Measurements from ENCODE around the gene SNUPN.
"Not testable (repeated sequence)": the region's sequence is repeated elsewhere in the genome, so short reads cannot be mapped to it uniquely, and the experiment has no call there.

Gene SNUPN

GRCh38 chr15:75584121-75584520 lies 41.4 kb downstream of the SNUPN start:
- H3K4me3 ChIP-seq (ENCODE audit: low read depth, low read length), result no peak overlapping the region

- H3K4me3 ChIP-seq (ENCODE audit: low read depth, low read length), result no peak overlapping the region
Observed at GRCh38 chr15:75583701-75584100, 41.8 kb downstream of the SNUPN start.

GRCh38 chr15:75582943-75583342 lies 42.6 kb downstream of the SNUPN start:
- H3K4me3 ChIP-seq (ENCODE audit: low read depth, low read length), result not testable (repeated sequence)

- H3K4me3 ChIP-seq (ENCODE audit: low read depth, low read length), result peak within 1 kb of the TSS; percentile 86
Observed at GRCh38 chr15:75578948-75579920, 46.3 kb downstream of the SNUPN start, which contains the start of gene PTPN9. TSS of gene PTPN9 (minus strand) at chr15:75579315. CDS start at chr15:75578776, 539 bp downstream.

GRCh38 chr15:75578173-75578947 lies 47.2 kb downstream of the SNUPN start:
- peak overlapping the region; percentile 86 for H3K4me3 ChIP-seq (ENCODE audit: low read depth, low read length)

GRCh38 chr15:75577401-75578172 lies 47.9 kb downstream of the SNUPN start:
- H3K4me3 ChIP-seq (ENCODE audit: low read depth, low read length), result peak overlapping the region; percentile 86

- no peak overlapping the region for H3K4me3 ChIP-seq (ENCODE audit: low read depth, low read length)
Observed at GRCh38 chr15:75573648-75574384, 51.7 kb downstream of the SNUPN start.

GRCh38 chr15:75570126-75570845 lies 55.2 kb downstream of the SNUPN start:
- H3K4me3 ChIP-seq (ENCODE audit: low read depth, low read length), result no peak overlapping the region

- H3K4me3 ChIP-seq (ENCODE audit: low read depth, low read length), result no peak overlapping the region
Observed at GRCh38 chr15:75565062-75565970, 60.2 kb downstream of the SNUPN start.

- no peak overlapping the region for H3K4me3 ChIP-seq (ENCODE audit: low read depth, low read length)
Observed at GRCh38 chr15:75561888-75562287, 63.6 kb downstream of the SNUPN start.

- H3K4me3 ChIP-seq (ENCODE audit: low read depth, low read length), result not testable (repeated sequence)
Observed at GRCh38 chr15:75559360-75559759, 66.2 kb downstream of the SNUPN start.

GRCh38 chr15:75558955-75559354 lies 66.6 kb downstream of the SNUPN start:
- H3K4me3 ChIP-seq (ENCODE audit: low read depth, low read length), result not testable (repeated sequence)

GRCh38 chr15:75554717-75555116 lies 70.8 kb downstream of the SNUPN start:
- H3K4me3 ChIP-seq (ENCODE audit: low read depth, low read length), result no peak overlapping the region

GRCh38 chr15:75553659-75554058 lies 71.9 kb downstream of the SNUPN start:
- H3K4me3 ChIP-seq (ENCODE audit: low read depth, low read length), result no peak overlapping the region

GRCh38 chr15:75551091-75551490 lies 74.4 kb downstream of the SNUPN start:
- no peak overlapping the region for H3K4me3 ChIP-seq (ENCODE audit: low read depth, low read length)

Measured in iPS-11a (cell line).